ENCODE data around the gene ZNF30.

ZNF30 gene

GRCh38 chr19:34932494-34932893 is 5.8 kb downstream of the ZNF30 start:
- no peak for TF ChIP-seq CTCF (IDR thresholded peaks at IDR 0.05; ENCODE audit: control extremely low read depth, extremely low read depth, low read depth, missing control alignments)
- ChIA-PET POLR2A (no interaction called here), CTCF (no interaction called here)
- DNase-seq (ENCODE audit: extremely low spot score) = no peak

DNA sequence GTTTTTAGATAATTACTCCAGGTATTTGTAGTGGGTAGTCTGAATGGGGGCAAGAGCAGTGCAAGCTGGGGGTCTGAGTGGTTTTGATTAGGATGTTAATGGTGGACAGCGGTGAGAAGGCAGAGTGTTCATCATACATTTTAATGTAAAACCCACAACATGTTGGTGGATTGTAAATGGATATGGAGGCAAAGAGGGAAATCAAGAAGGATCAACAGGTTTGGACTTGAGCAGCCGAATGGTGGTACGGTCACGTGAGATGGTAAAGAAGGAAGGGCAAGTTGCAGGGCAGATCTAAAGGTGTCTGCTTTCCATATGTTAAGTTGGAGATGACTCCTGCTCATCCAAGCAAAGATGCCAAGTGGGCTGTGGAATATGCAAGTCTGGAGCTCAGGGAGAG is 9.5 kb downstream of the ZNF30 start:
- POLR2A ChIA-PET = no interaction called here
- CTCF ChIA-PET = no interaction called here
- no peak for TF ChIP-seq CTCF (IDR thresholded peaks at IDR 0.05; ENCODE audit: control extremely low read depth, extremely low read depth, low read depth, missing control alignments)
- no peak for DNase-seq (ENCODE audit: extremely low spot score)

DNA sequence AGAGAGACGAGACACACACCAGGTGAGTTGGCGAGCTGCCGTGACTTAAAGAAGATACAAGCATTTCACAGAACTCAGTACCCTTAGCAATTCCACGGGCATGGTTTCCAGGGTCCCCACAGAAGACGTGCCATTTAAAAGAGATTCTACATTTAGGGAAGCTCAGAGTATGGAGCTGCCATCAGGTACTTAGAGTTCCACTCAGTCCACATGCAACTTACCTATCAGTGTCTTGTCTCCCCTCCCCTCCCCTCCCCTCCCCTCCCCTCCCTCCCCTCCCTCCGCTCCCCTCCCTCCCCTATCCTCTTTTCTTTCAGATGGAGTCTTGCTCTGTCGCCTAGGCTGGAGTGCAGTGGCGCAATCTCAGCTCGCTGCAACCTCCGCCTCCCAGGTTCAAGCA is 12.2 kb downstream of the ZNF30 start:
- TF ChIP-seq CTCF (IDR thresholded peaks at IDR 0.05; ENCODE audit: control extremely low read depth, extremely low read depth, low read depth, missing control alignments) = no peak
- no peak for DNase-seq (ENCODE audit: extremely low spot score)
- CTCF ChIA-PET = interaction anchor here (1.6 kb wide), 1 partner anchor 9 kb away, joined by 3 read pairs; no protein-coding TSS in a partner anchor
- POLR2A ChIA-PET = interaction anchor here (0.5 kb wide), 1 partner anchor 24 kb away, joined by 3 read pairs; no protein-coding TSS in a partner anchor

GRCh38 chr19:34943861-34944573 is 17.3 kb downstream of the ZNF30 start:
- ChIA-PET CTCF (no interaction called here), POLR2A (no interaction called here)
- DNase-seq (ENCODE audit: extremely low spot score) = no peak
- TF ChIP-seq CTCF (IDR thresholded peaks at IDR 0.05; ENCODE audit: control extremely low read depth, extremely low read depth, low read depth, missing control alignments) = no peak

DNA sequence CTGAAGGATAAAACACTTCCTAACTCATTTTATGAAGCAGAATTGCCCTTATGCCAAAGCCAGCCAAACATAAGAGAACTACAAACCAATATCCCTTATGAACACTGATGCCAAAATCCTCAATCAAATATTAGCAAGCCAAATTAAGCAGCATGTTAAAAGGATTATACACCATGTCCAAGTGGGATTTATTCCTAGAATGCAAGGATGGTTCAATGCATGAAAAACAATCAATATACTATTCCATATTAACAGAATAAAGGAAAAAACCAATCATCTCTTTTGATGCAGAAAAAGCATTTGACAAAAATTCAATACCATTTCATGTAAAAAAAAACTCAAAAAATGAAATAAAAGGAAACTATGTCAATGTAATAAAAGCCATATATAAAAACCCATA is 26.4 kb downstream of the ZNF30 start:
- POLR2A ChIA-PET = no interaction called here
- CTCF ChIA-PET = interaction anchor here (1.5 kb wide), 1 partner anchor 26 kb away, joined by 4 read pairs; the partner anchor contains the start of gene ZNF30
- no peak for TF ChIP-seq CTCF (IDR thresholded peaks at IDR 0.05; ENCODE audit: control extremely low read depth, extremely low read depth, low read depth, missing control alignments)
- DNase-seq (ENCODE audit: extremely low spot score) = no peak

DNA sequence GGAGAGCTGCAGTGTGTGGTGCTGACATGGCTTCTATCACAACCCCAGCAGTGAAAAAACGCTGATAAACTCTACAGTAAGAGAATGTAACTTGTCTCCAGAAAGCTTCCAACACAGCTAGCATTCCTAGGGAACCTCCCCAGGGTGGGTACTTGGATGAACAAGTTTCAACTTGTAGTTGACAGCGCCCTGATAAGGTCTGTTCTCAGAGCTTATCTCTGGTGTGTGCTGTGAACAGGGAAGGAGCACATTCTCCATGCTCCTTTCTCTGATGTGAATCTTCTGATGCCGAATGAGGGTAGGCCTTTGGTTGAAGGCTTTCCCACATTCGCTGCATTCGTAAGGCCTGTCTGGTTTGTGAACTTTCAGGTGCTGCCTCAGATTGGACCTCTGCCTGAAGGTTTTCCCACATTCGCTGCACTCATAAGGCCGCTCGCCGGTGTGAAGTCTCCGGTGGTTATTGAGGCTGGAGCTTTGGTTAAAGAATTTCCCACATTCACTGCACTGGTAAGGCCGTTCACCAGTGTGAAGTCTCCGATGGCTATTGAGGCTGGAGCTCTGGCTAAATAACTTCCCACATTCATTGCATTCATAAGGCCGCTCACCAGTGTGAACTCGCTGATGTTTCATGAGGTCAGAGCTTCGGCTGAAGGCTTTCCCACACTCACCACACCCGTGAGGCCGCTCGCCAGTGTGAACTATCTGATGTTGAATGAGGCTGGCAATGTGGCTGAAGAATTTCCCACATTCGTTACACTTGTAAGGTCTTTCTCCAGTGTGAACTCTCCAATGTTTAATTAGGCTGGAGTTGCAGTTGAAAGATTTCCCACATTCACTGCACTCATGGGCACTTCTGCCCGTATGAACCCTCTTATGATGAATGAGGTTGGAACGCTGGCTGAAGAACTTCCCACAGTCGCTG is 31.4 kb downstream of the ZNF30 start:
- TF ChIP-seq CTCF (IDR thresholded peaks at IDR 0.05; ENCODE audit: control extremely low read depth, extremely low read depth, low read depth, missing control alignments) = no peak
- POLR2A ChIA-PET = no interaction called here
- CTCF ChIA-PET = no interaction called here
- DNase-seq (ENCODE audit: extremely low spot score) = no peak
